GM12878 (cell line): Measurements from ENCODE around the gene CPA4.

Experiments
- CBX5 ChIP-seq: sonication (generic); IDR thresholded peaks from 2 replicates; pipeline ENCODE4 v1.6.1; 2016; ENCODE audit warnings: low read depth, moderate library complexity, mild to moderate bottlenecking, inconsistent platforms
- HCFC1 ChIP-seq: fragments of 150-350 bp; IDR thresholded peaks from 2 replicates; pipeline ENCODE4 v1.6.1; 2014; ENCODE audit warnings: low read length
- TCF12 ChIP-seq: IDR thresholded peaks from 2 replicates; pipeline ENCODE4 v1.6.1; 2011; ENCODE audit warnings: low read depth, mild to moderate bottlenecking, low read length
- TF ChIP-seq, protein P1 (sequence below): IDR thresholded peaks from 2 replicates; pipeline ENCODE4 v1.6.1; 2012; ENCODE audit warnings: low read depth, low read length, improper control_type of control experiment
- TF ChIP-seq, protein P2 (sequence below): fragments of 450-650 bp; IDR thresholded peaks from 2 replicates; pipeline ENCODE4 v1.6.1; 2017; ENCODE audit warnings: mild to moderate bottlenecking

- TF ChIP-seq CBX5 (no peak), HCFC1 (no peak), TCF12 (no peak)
- TF ChIP-seq, protein P1, sequence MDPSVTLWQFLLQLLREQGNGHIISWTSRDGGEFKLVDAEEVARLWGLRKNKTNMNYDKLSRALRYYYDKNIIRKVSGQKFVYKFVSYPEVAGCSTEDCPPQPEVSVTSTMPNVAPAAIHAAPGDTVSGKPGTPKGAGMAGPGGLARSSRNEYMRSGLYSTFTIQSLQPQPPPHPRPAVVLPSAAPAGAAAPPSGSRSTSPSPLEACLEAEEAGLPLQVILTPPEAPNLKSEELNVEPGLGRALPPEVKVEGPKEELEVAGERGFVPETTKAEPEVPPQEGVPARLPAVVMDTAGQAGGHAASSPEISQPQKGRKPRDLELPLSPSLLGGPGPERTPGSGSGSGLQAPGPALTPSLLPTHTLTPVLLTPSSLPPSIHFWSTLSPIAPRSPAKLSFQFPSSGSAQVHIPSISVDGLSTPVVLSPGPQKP, result no peak
- TF ChIP-seq, protein P2, sequence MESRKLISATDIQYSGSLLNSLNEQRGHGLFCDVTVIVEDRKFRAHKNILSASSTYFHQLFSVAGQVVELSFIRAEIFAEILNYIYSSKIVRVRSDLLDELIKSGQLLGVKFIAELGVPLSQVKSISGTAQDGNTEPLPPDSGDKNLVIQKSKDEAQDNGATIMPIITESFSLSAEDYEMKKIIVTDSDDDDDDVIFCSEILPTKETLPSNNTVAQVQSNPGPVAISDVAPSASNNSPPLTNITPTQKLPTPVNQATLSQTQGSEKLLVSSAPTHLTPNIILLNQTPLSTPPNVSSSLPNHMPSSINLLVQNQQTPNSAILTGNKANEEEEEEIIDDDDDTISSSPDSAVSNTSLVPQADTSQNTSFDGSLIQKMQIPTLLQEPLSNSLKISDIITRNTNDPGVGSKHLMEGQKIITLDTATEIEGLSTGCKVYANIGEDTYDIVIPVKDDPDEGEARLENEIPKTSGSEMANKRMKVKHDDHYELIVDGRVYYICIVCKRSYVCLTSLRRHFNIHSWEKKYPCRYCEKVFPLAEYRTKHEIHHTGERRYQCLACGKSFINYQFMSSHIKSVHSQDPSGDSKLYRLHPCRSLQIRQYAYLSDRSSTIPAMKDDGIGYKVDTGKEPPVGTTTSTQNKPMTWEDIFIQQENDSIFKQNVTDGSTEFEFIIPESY, result no peak
Observed at GRCh38 chr7:130362251-130362816, 69.4 kb downstream of the CPA4 start.
